Measurements from ENCODE around the gene PXDC1.

The PXDC1 gene

DNA sequence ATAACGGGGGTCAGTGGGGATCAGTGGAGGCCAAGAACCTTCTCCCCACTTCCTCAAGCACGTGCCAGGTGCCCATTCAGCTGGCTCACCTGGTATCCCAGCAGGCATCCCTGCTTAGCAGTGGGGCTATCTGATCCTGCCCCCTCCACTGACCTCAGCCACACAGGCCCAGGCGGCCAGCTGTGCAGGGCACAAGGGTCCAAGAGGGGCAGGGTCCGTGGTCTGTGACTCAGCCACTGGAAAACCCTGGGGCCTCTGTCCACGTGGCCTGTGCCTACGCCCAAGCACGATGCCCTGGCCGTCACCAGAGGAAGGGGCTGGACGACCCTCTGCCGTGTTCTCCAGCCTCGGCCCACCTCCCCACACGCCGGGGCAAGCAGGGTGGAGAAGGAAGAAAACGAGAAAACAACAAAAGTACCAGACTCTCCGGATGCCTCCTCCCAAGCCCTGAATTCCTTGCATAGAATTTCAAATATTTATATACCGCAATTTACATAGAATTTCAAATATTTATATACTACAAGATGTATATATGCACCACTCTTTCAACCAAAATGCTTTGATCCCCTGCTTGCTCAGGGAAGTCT is 12.1 kb downstream of the PXDC1 start:
- no peak for TF ChIP-seq CTCF (IDR thresholded peaks at IDR 0.05)
- Mint-ChIP-seq H3K36me3 (ENCODE audit: low read depth) (peaks cover 33% of the 10 kb centered on the region), H3K4me1 (peaks cover 27% of the 10 kb centered on the region)

DNA sequence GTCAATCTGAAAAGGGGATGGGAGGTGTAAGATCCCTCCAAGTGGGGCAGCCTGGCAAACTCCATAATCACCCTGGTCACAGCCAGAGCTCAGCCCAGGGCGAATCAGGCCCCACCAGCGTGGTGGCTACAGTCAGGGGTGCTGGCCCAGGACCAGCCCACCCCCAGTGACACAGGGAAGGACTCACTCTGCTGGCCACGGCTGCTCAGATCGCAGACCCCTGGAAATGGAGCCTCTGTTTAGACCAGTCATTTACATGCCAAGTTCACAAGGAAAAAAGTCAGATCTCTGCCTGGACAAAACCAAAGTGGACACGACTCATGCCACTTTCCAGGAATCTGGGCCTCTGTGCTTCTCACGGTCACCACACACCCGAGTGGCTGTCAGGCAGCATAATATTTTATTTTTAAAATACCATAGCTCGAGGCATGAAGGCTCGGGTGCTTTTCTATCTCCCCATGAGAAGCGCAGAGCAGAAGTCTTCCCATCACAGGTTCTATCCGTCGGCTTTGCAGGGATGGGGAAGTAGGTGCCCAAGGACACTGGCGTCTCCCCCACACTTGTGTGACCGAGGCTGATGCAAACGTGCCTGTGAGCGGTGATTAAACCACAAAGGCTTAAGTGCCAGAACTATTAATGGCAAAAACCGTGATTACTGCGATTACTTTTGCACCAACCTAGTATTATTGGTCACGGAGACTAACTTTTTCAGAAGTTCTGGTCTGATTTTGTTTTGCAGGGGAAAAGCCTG is 13.0 kb downstream of the PXDC1 start:
- peaks cover 35% of the 10 kb centered on the region for H3K36me3 Mint-ChIP-seq (ENCODE audit: low read depth)

More for the DNA sequence above, 12.1 kb downstream of the PXDC1 start:
- peaks cover 32% of the 10 kb centered on the region for H3K27me3 Mint-ChIP-seq (ENCODE audit: low read depth, poor library complexity)
- DNase-seq = no peak
- peaks cover 22% of the 10 kb centered on the region for H3K9me3 Mint-ChIP-seq
- no peak overlapping the region for H3K4me3 Mint-ChIP-seq
- no peak overlapping the region for H3K27ac Mint-ChIP-seq

GRCh38 chr6:3737831-3738210 is 13.7 kb downstream of the PXDC1 start:
- DNase-seq = no peak
- H3K4me1 Mint-ChIP-seq = peaks cover 13% of the 10 kb centered on the region
- H3K36me3 Mint-ChIP-seq (ENCODE audit: low read depth) = peaks cover 35% of the 10 kb centered on the region
- peaks cover 27% of the 10 kb centered on the region for H3K27me3 Mint-ChIP-seq (ENCODE audit: low read depth, poor library complexity)
- no peak for TF ChIP-seq CTCF (IDR thresholded peaks at IDR 0.05)
- no peak overlapping the region for H3K27ac Mint-ChIP-seq
- H3K4me3 Mint-ChIP-seq = no peak overlapping the region
- peaks cover 24% of the 10 kb centered on the region for H3K9me3 Mint-ChIP-seq

More for the DNA sequence above, 13.0 kb downstream of the PXDC1 start:
- Mint-ChIP-seq H3K4me1 (peaks cover 20% of the 10 kb centered on the region), H3K27me3 (ENCODE audit: low read depth, poor library complexity) (peaks cover 28% of the 10 kb centered on the region), H3K4me3 (no peak overlapping the region), H3K27ac (no peak overlapping the region), H3K9me3 (peaks cover 24% of the 10 kb centered on the region)
- DNase-seq = no peak
- TF ChIP-seq CTCF (IDR thresholded peaks at IDR 0.05) = no peak

DNA sequence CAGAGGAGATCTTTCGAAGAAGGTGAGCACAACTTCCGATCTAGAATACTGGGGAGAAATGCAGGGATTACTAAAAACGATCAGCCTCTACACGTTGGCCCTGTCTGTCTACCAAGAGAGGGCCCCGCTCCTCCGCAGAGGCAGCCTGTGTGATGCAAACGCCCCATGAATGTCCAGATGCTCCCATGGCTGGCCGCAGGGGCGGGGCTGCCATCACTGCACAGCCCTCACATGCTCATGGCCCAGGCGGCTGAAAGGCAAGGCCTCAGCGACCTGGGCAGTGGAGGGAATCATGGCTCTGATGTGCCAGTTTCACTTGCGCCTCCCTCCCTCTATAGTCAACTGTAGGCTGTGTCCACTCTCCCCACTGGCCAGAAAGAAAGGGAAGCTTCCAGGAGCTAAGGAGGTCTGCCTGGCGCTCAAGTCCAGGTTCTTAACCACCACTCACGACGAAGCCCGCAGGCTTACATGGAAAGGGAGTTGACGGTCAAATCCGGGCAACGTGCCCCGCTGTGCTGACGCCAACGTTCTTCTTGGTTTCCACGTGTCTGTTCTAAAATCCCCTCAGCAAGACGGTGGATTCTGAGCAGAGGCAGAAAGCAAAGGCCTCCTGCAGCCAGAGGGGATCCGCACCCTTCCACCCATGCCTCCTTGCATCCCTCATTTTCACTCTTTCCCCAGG is 14.2 kb downstream of the PXDC1 start:
- Mint-ChIP-seq H3K9me3 (peaks cover 24% of the 10 kb centered on the region), H3K27ac (no peak overlapping the region), H3K27me3 (ENCODE audit: low read depth, poor library complexity) (peaks cover 23% of the 10 kb centered on the region), H3K36me3 (ENCODE audit: low read depth) (peaks cover 35% of the 10 kb centered on the region), H3K4me3 (no peak overlapping the region), H3K4me1 (peaks cover 11% of the 10 kb centered on the region)
- no peak for TF ChIP-seq CTCF (IDR thresholded peaks at IDR 0.05)
- DNase-seq = no peak

DNA sequence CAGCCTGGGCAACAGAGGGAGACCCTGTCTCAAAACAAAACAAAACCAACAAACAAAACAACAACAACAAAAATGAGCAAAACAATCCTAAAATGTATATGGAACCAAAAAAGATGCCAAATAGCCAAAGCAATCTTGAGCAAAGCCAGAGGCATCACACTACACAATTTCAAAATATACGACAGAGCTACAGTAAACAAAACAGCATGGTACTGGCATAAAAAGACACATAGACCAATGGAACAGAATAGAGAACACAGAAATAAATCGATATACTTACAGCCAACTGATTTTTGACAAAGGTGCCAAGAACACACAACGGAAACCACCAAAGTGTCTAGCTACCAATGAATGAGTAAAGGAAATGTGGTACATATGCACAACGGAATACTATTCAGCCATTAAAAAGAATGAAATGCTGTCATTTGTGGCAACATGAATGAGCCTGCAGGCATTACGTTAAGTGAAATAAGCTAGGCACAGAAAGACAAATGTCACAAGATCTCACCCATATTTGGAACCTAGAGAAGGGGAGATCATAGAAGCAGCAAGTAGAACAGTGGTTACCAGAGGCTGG is 16.4 kb downstream of the PXDC1 start:
- peaks cover 19% of the 10 kb centered on the region for H3K4me1 Mint-ChIP-seq
- no peak overlapping the region for H3K4me3 Mint-ChIP-seq
- H3K27me3 Mint-ChIP-seq (ENCODE audit: low read depth, poor library complexity) = peaks cover 2% of the 10 kb centered on the region
- no peak overlapping the region for H3K27ac Mint-ChIP-seq
- no peak for TF ChIP-seq CTCF (IDR thresholded peaks at IDR 0.05)
- peaks cover 24% of the 10 kb centered on the region for H3K9me3 Mint-ChIP-seq
- no peak for DNase-seq
- H3K36me3 Mint-ChIP-seq (ENCODE audit: low read depth) = peaks cover 35% of the 10 kb centered on the region

Measured in nephron progenitor cell (in vitro differentiated cells).